Brain microvascular endothelial cell (primary cell): ENCODE data around the gene DEF6.
A peak's percentile ranks its signal among the peaks of the same experiment; 100 is the strongest.

Source experiments
- DNase-seq: peaks from one replicate; pipeline ENCODE4 v3.0.0-alpha.2; 2020
- H3K27ac ChIP-seq: fragments of 250-450 bp; sonication (Bioruptor Pico); 2 replicates; pipeline ENCODE4 v1.5.1; 2020; ENCODE audit warnings: mild to moderate bottlenecking, moderate library complexity
- H3K27me3 ChIP-seq: fragments of 250-450 bp; sonication (Bioruptor Pico); replicated peaks from 2 replicates; pipeline ENCODE4 v1.5.1; 2020; ENCODE audit warnings: mild to moderate bottlenecking
- H3K36me3 ChIP-seq: fragments of 250-450 bp; sonication (Bioruptor Pico); replicated peaks from 2 replicates; pipeline ENCODE4 v1.5.1; 2020; ENCODE audit warnings: mild to moderate bottlenecking
- H3K4me3 ChIP-seq: 2 replicates; pipeline ENCODE4 v1.5.1; 2011; ENCODE audit warnings: low read depth, mild to moderate bottlenecking, control low read depth, low read length, moderate library complexity
- in situ Hi-C: cut with HindIII; loops from 2 replicates; pipeline ENCODE4 v1.10.0; 2017; ENCODE audit warnings: low sequenced_read_pairs, low pct_ligation_motif_present
- TF ChIP-seq, protein P1 (sequence below): IDR thresholded peaks from 2 replicates; pipeline ENCODE4 v1.5.1; 2011; ENCODE audit warnings: low read depth, mild to moderate bottlenecking, moderate library complexity, low read length, control low read depth, inconsistent platforms; ENCODE audit errors: missing control alignments

The DEF6 gene

DNA sequence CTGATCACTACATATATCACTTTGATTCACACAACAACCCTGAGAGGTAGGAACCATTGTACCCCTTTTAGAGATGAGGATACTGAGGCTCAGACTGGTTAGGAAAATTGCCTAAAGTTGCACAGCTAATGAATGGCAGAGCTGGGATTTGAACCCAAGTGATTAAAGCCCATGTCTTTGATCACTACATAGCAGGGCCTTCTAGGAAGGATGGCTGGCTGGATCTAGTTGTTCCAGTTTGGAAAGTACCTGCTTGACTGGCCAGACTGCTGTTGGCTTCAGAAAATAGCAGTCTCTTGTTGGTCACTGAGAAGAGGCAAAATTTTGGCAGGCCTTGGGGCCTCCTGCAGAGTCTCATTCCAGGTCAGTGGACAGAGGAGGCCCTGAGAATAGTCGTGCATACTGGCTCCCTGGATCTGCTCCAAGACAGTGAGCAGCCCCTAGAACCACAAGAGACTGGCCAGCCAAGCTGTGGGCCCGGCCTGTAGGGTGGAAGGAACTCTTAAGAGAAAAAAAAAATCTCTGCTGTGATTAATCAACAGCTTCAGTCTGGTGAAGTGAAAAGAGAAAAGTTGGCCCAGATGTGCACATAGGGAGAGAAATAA lies 62.2 kb downstream of the DEF6 start:
- Histone ChIP-seq H3K36me3 (peaks cover 10% of the 10 kb centered on the region), H3K27ac (peak overlapping the region; percentile 43), H3K27me3 (no peaks in the 10 kb centered on the region), H3K4me3 (no peak overlapping the region)
- peak; percentile 83 for DNase-seq
- in situ Hi-C loops: no loop called here
- TF ChIP-seq, protein P1, sequence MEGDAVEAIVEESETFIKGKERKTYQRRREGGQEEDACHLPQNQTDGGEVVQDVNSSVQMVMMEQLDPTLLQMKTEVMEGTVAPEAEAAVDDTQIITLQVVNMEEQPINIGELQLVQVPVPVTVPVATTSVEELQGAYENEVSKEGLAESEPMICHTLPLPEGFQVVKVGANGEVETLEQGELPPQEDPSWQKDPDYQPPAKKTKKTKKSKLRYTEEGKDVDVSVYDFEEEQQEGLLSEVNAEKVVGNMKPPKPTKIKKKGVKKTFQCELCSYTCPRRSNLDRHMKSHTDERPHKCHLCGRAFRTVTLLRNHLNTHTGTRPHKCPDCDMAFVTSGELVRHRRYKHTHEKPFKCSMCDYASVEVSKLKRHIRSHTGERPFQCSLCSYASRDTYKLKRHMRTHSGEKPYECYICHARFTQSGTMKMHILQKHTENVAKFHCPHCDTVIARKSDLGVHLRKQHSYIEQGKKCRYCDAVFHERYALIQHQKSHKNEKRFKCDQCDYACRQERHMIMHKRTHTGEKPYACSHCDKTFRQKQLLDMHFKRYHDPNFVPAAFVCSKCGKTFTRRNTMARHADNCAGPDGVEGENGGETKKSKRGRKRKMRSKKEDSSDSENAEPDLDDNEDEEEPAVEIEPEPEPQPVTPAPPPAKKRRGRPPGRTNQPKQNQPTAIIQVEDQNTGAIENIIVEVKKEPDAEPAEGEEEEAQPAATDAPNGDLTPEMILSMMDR: no peak

DNA sequence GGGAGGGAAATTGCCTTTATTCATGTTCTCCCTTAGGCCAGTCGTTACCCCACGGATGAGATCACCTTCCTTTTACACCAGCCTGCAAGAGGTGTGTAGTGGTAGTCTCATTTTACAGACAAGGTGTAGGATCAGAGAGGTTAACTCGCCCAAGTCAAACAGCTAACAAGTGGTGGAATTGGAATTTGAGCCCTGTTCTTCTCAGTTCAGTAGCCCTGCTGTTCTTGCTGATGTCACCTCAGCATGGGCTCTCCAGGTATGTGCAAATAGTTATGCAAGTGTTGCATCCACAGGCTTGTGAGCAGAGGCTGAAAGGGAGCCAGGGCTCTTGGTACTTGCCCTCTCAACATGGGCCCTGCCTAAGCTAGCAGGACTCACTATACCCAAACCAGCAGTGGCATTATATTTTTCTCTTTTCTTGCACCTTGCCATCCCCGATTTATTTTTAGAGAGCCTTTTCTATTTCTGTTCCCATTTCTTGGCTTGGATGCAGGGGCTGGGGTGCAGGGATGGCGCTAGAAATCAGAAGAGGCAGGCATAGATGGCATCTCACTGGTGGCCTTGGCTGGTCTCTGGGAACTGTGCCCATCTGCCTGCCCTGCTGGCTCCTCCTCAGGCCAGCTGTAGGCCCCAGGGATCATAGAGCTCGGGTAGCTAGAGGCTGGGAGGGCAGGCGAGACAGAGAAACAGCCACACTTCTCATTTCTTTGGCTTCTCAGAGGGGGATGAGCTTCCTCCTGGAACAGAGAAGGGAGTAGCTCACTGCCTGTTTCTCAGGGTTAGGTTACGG lies 62.9 kb downstream of the DEF6 start:
- Histone ChIP-seq H3K4me3 (no peak overlapping the region), H3K27ac (peak overlapping the region; percentile 43), H3K27me3 (no peaks in the 10 kb centered on the region), H3K36me3 (peaks cover 10% of the 10 kb centered on the region)
- DNase-seq: no peak
- TF ChIP-seq, protein P1: no peak
- in situ Hi-C loops: no loop called here

DNA sequence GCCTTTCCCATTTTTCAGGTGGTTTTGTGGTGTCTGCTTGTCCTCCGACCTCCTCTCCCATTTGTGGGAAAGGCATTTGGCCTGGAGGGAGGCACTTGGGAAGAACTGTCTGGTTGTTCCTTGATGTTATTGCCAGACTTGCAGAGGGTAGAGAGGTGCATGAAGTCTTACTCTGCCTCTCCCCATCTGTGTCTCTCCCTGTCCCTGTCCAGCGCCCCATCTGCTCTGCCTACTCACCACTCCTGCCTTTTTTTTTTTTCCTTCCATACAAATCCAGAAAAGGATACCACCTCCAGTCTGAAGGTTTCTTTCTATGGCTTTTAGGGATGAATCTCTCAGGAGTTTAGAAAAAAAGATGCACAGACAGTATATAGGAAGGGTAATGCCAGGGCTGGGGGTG lies 64.6 kb downstream of the DEF6 start:
- no peak overlapping the region for H3K4me3 ChIP-seq
- TF ChIP-seq, protein P1: no peak
- H3K27ac ChIP-seq: no peak overlapping the region
- no peaks in the 10 kb centered on the region for H3K27me3 ChIP-seq
- in situ Hi-C loops: no loop called here
- H3K36me3 ChIP-seq: peaks cover under 1% of the 10 kb centered on the region
- DNase-seq: no peak

DNA sequence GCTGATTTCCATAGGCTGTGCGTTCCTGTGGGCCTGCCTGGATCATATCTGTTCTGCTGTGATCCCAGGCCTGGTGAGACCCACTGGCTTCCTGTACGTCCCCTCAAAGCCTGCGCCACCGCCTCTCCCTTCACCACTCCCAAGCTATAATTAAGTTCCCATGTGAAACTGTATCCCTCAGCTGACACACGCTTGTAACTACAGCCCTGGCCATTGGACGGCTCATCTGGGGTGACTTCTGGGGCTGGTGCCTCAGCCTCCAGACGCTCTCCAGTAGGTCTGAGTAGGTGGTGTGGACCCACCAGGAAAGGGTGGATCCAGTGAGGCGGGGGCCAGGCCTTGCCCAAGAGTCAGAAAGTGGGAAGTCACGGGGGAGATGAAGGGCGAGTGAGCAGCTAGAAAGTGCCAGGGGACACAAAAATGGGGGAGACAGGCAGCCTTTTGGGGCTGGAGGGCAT lies 65.7 kb downstream of the DEF6 start:
- Histone ChIP-seq H3K4me3 (no peak overlapping the region), H3K36me3 (no peaks in the 10 kb centered on the region), H3K27me3 (no peaks in the 10 kb centered on the region), H3K27ac (peak overlapping the region; percentile 82)
- peak; percentile 93 for DNase-seq
- in situ Hi-C loops: no loop called here
- TF ChIP-seq, protein P1: no peak

DNA sequence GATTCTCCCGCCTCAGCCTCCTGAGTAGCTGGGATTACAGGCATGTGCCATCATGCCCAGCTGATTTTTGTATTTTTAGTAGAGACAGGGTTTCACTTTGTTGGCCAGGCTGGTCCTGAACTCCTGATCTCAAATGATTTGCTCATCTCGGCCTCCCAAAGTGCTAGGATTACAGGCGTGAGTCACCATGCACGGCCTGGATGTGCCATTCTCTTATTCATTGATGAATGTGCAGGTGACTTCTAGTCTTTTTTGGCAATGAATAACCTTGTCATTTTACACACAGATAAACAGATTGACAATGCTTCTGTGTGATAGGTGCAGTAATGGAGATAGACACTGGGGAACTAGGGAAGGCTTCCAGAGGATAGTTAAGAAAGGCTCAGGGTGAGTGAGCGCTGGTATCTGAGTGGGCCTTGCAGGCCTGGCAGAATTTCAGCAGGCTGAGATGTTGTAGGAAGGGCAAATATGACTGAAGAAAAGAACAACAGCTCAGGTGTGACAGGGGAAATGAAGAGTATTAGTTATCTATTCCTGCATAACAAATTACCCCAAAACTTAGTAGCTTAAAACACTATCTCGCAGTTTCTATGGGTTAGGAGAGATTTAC lies 68.1 kb downstream of the DEF6 start:
- no peaks in the 10 kb centered on the region for H3K27me3 ChIP-seq
- H3K27ac ChIP-seq: no peak overlapping the region
- DNase-seq: no peak
- no peaks in the 10 kb centered on the region for H3K36me3 ChIP-seq
- in situ Hi-C loops: no loop called here
- TF ChIP-seq, protein P1: no peak
- no peak overlapping the region for H3K4me3 ChIP-seq
